Liver (tissue), 9 donors: ENCODE data around the gene NEURL1. TPM values are rescaled to one million over a fixed set of nuclear protein-coding genes. Genes with fewer than 3 reads are reported as not detected.

Source experiments
- DNase-seq: peaks from one replicate; pipeline ENCODE4 v3.0.0-alpha.2; 2017; ENCODE audit warnings: low spot score
- H3K27ac ChIP-seq, 2 donors: one replicate each; pipeline ENCODE4 v1.7.0; 2013; ENCODE audit warnings: inconsistent platforms in 2 of 2, low read length in 2 of 2, control low read depth in 1 of 2, low read depth in 1 of 2, mild to moderate bottlenecking in 1 of 2
- H3K27me3 ChIP-seq, 4 donors: one replicate each; pipeline versions ENCODE4 v1.6.1 to v1.7.0; 2013; ENCODE audit warnings: low read length in 3 of 4, inconsistent platforms in 1 of 4, mild to moderate bottlenecking in 1 of 4, moderate library complexity in 1 of 4; ENCODE audit not compliant: control insufficient read depth in 4 of 4, insufficient read depth in 4 of 4
- H3K36me3 ChIP-seq, 4 donors: one replicate each; pipeline versions ENCODE4 v1.6.1 to v1.7.0; 2013; ENCODE audit warnings: low read length in 3 of 4, mild to moderate bottlenecking in 3 of 4, low read depth in 1 of 4, moderate library complexity in 1 of 4; ENCODE audit not compliant: control insufficient read depth in 4 of 4, insufficient read depth in 3 of 4
- H3K4me1 ChIP-seq, 4 donors: one replicate each; pipeline versions ENCODE4 v1.6.1 to v1.7.0; 2013; ENCODE audit warnings: low read length in 3 of 4, mild to moderate bottlenecking in 3 of 4, moderate library complexity in 1 of 4; ENCODE audit not compliant: control insufficient read depth in 4 of 4, insufficient read depth in 4 of 4
- H3K4me3 ChIP-seq, 3 donors: one replicate each; pipeline versions ENCODE4 v1.6.1 to v1.7.0; 2013; ENCODE audit warnings: low read length in 3 of 3, control low read depth in 1 of 3, low read depth in 1 of 3, mild to moderate bottlenecking in 1 of 3
- H3K9ac ChIP-seq, 2 donors: one replicate each; pipeline ENCODE4 v1.7.0; 2013; ENCODE audit warnings: low read length in 2 of 2, mild to moderate bottlenecking in 2 of 2, moderate library complexity in 2 of 2, control low read depth in 1 of 2, low read depth in 1 of 2
- H3K9me3 ChIP-seq, 4 donors: one replicate each; pipeline versions ENCODE4 v1.6.1 to v1.7.0; 2013; ENCODE audit warnings: low read length in 3 of 4; ENCODE audit not compliant: control insufficient read depth in 4 of 4
- EGR1 ChIP-seq, 2 donors: IDR thresholded peaks; 2 replicates each; pipeline ENCODE4 v1.6.1; 2016 to 2018; ENCODE audit warnings: antibody characterized with exemption in 2 of 2, low read depth in 2 of 2
- FOXA1 ChIP-seq: IDR thresholded peaks from 2 replicates; pipeline ENCODE4 v1.6.1; 2016; ENCODE audit warnings: antibody characterized with exemption
- FOXA2 ChIP-seq: IDR thresholded peaks from 2 replicates; pipeline ENCODE4 v1.6.1; 2016; ENCODE audit warnings: antibody characterized with exemption
- GABPA ChIP-seq, 2 donors: IDR thresholded peaks in 1 of 2; conservative IDR thresholded peaks in 1 of 2; 2 replicates each; pipeline ENCODE4 v1.6.1; 2016; ENCODE audit warnings: antibody characterized with exemption in 2 of 2, mild to moderate bottlenecking in 1 of 2, moderate library complexity in 1 of 2
- HNF4A ChIP-seq, 2 donors: conservative IDR thresholded peaks; 2 replicates each; pipeline ENCODE4 v1.6.1; 2016; ENCODE audit warnings: antibody characterized with exemption in 2 of 2, mild to moderate bottlenecking in 2 of 2
- HNF4G ChIP-seq: IDR thresholded peaks from 2 replicates; pipeline ENCODE4 v1.6.1; 2016; ENCODE audit warnings: antibody characterized with exemption
- JUND ChIP-seq, 2 donors: IDR thresholded peaks; 2 replicates each; pipeline ENCODE4 v1.6.1; 2016; ENCODE audit warnings: antibody characterized with exemption in 2 of 2
- MAX ChIP-seq: IDR thresholded peaks from 2 replicates; pipeline ENCODE4 v1.6.1; 2016; ENCODE audit warnings: antibody characterized with exemption
- NR2F2 ChIP-seq: IDR thresholded peaks from 2 replicates; pipeline ENCODE4 v1.6.1; 2016; ENCODE audit warnings: antibody characterized with exemption
- RAD21 ChIP-seq, 2 donors: IDR thresholded peaks; 2 replicates each; pipeline ENCODE4 v1.6.1; 2016; ENCODE audit warnings: antibody characterized with exemption in 2 of 2, mild to moderate bottlenecking in 2 of 2
- RXRA ChIP-seq, 2 donors: IDR thresholded peaks; 2 replicates each; pipeline ENCODE4 v1.6.1; 2017 to 2018; ENCODE audit warnings: antibody characterized with exemption in 2 of 2, mild to moderate bottlenecking in 1 of 2
- SP1 ChIP-seq: IDR thresholded peaks from 2 replicates; pipeline ENCODE4 v1.6.1; 2018; ENCODE audit warnings: antibody characterized with exemption, mild to moderate bottlenecking
- TAF1 ChIP-seq: conservative IDR thresholded peaks from 2 replicates; pipeline ENCODE4 v1.6.1; 2016; ENCODE audit warnings: antibody characterized with exemption, mild to moderate bottlenecking
- YY1 ChIP-seq: IDR thresholded peaks from 2 replicates; pipeline ENCODE4 v1.6.1; 2016; ENCODE audit warnings: antibody characterized with exemption, mild to moderate bottlenecking
- ZBTB33 ChIP-seq: IDR thresholded peaks from 2 replicates; pipeline ENCODE4 v1.6.1; 2016; ENCODE audit warnings: antibody characterized with exemption
- WGBS: extraction: QIAGEN DNeasy Blood & Tissue Kit; methylation state at CpG from one replicate; pipeline ENCODE4 v1.1.7; 2013; 5-methylcytosine and 5-hydroxymethylcytosine counted together
- polyA plus RNA-seq, 2 donors: library from polyadenylated mRNA; stranded (reverse) in 1 of 2; unstranded in 1 of 2; fragments of 200-250 nt in 1 of 2; fragments of >200 nt in 1 of 2; fragmentation: Nextera tagmentation in 1 of 2; extraction: Ambion mirVana in 1 of 2; gene quantifications; one replicate each; pipeline versions ENCODE4 v1.2.1 to v1.2.3, GENCODE V29; 2013 to 2015
- total RNA-seq, 2 donors: library from RNA; depleted of rRNA; stranded (reverse); fragments of >200 nt; gene quantifications; one replicate each; pipeline ENCODE4 v1.2.3, GENCODE V29; 2014
- TF ChIP-seq, protein P1 (sequence below): IDR thresholded peaks from 2 replicates; pipeline ENCODE4 v1.6.1; 2016; ENCODE audit warnings: antibody characterized with exemption, mild to moderate bottlenecking
- TF ChIP-seq, protein P2 (sequence below): IDR thresholded peaks from 2 replicates; pipeline ENCODE4 v1.6.1; 2016; ENCODE audit warnings: antibody characterized with exemption
- TF ChIP-seq, protein P3 (sequence below): fragments of 150-350 bp; IDR thresholded peaks from 2 replicates; pipeline ENCODE4 v1.5.1; 2017; ENCODE audit warnings: improper control_type of control experiment, low read depth, low read length; ENCODE audit not compliant: missing input control
- donor health status: healthy.
- donor health status: healthy.
- donor health status: healthy.
- donor health status: healthy.
- donor health status: healthy.

The NEURL1 gene
- total and polyA plus RNA-seq, 4 donors = 0.11 to 3.9 (median 0.74) TPM

- peaks cover 0 to 40% (median 27%) of the 10 kb centered on the region in 4 donors for H3K36me3 ChIP-seq
- no peak overlapping the region for H3K4me3 ChIP-seq
- H3K27me3 ChIP-seq = no peaks in the 10 kb centered on the region
- TF ChIP-seq NR2F2 = no peak
- no peak for TF ChIP-seq HNF4A (conservative IDR thresholded peaks at IDR 0.05)
- TF ChIP-seq RXRA (IDR thresholded peaks at IDR 0.05) = no peak
- TF ChIP-seq JUND (IDR thresholded peaks at IDR 0.05) = no peak
- TF ChIP-seq SP1 = no peak
- TF ChIP-seq MAX = no peak
- no peak for TF ChIP-seq ZBTB33
- no peak for TF ChIP-seq GABPA (IDR thresholded peaks at IDR 0.05 in 1 of 2, conservative IDR thresholded peaks at IDR 0.05 in 1 of 2)
- TF ChIP-seq, protein P1, sequence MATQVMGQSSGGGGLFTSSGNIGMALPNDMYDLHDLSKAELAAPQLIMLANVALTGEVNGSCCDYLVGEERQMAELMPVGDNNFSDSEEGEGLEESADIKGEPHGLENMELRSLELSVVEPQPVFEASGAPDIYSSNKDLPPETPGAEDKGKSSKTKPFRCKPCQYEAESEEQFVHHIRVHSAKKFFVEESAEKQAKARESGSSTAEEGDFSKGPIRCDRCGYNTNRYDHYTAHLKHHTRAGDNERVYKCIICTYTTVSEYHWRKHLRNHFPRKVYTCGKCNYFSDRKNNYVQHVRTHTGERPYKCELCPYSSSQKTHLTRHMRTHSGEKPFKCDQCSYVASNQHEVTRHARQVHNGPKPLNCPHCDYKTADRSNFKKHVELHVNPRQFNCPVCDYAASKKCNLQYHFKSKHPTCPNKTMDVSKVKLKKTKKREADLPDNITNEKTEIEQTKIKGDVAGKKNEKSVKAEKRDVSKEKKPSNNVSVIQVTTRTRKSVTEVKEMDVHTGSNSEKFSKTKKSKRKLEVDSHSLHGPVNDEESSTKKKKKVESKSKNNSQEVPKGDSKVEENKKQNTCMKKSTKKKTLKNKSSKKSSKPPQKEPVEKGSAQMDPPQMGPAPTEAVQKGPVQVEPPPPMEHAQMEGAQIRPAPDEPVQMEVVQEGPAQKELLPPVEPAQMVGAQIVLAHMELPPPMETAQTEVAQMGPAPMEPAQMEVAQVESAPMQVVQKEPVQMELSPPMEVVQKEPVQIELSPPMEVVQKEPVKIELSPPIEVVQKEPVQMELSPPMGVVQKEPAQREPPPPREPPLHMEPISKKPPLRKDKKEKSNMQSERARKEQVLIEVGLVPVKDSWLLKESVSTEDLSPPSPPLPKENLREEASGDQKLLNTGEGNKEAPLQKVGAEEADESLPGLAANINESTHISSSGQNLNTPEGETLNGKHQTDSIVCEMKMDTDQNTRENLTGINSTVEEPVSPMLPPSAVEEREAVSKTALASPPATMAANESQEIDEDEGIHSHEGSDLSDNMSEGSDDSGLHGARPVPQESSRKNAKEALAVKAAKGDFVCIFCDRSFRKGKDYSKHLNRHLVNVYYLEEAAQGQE = no peak
- TF ChIP-seq TAF1 = no peak
- no peak for TF ChIP-seq FOXA2
- TF ChIP-seq, protein P2, sequence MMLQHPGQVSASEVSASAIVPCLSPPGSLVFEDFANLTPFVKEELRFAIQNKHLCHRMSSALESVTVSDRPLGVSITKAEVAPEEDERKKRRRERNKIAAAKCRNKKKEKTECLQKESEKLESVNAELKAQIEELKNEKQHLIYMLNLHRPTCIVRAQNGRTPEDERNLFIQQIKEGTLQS = no peak
- no peak for TF ChIP-seq HNF4G
- no peak for TF ChIP-seq EGR1 (IDR thresholded peaks at IDR 0.05; ENCODE audit: low read depth in 2 of 2)
- no peak for TF ChIP-seq RAD21 (IDR thresholded peaks at IDR 0.05)
- TF ChIP-seq YY1 = no peak
- TF ChIP-seq, protein P3, sequence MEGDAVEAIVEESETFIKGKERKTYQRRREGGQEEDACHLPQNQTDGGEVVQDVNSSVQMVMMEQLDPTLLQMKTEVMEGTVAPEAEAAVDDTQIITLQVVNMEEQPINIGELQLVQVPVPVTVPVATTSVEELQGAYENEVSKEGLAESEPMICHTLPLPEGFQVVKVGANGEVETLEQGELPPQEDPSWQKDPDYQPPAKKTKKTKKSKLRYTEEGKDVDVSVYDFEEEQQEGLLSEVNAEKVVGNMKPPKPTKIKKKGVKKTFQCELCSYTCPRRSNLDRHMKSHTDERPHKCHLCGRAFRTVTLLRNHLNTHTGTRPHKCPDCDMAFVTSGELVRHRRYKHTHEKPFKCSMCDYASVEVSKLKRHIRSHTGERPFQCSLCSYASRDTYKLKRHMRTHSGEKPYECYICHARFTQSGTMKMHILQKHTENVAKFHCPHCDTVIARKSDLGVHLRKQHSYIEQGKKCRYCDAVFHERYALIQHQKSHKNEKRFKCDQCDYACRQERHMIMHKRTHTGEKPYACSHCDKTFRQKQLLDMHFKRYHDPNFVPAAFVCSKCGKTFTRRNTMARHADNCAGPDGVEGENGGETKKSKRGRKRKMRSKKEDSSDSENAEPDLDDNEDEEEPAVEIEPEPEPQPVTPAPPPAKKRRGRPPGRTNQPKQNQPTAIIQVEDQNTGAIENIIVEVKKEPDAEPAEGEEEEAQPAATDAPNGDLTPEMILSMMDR = no peak
- TF ChIP-seq FOXA1 = no peak
- H3K4me1 ChIP-seq = peaks cover 0 to 2% (median 0%) of the 10 kb centered on the region in 4 donors
- H3K27ac ChIP-seq = no peak overlapping the region
- no peak for DNase-seq
- no peak overlapping the region for H3K9ac ChIP-seq
- H3K9me3 ChIP-seq = no peaks in the 10 kb centered on the region
- 95% methylated on average over 11 of the region's 11 CpGs for WGBS
Observed at GRCh38 chr10:103626178-103626577, 132.7 kb downstream of the NEURL1 start.
